ENCODE measurements around the gene ANAPC15.

ANAPC15 gene

DNA sequence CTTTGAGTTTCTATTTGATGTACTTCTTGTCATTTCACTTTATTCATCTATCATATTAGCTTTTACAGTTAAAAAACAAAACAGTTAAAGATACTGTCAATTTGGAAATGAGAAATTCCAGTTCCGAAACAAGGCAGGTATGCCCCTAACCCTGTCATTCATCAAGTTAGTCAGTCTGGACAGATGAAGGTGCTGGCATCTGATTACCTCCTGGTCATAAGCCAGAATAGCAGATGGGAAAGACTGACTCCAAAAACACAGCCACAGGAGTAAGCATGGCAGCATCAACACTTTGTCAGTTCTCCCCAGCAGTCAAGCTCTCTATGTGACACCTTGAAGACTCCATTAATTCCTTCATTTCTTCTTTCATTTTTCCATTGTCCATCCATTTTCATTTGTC lies 27.5 kb downstream of the ANAPC15 start:
- TF ChIP-seq, protein P1, sequence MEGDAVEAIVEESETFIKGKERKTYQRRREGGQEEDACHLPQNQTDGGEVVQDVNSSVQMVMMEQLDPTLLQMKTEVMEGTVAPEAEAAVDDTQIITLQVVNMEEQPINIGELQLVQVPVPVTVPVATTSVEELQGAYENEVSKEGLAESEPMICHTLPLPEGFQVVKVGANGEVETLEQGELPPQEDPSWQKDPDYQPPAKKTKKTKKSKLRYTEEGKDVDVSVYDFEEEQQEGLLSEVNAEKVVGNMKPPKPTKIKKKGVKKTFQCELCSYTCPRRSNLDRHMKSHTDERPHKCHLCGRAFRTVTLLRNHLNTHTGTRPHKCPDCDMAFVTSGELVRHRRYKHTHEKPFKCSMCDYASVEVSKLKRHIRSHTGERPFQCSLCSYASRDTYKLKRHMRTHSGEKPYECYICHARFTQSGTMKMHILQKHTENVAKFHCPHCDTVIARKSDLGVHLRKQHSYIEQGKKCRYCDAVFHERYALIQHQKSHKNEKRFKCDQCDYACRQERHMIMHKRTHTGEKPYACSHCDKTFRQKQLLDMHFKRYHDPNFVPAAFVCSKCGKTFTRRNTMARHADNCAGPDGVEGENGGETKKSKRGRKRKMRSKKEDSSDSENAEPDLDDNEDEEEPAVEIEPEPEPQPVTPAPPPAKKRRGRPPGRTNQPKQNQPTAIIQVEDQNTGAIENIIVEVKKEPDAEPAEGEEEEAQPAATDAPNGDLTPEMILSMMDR (IDR thresholded peaks at IDR 0.05; ENCODE audit: borderline replicate concordance, insufficient read depth, low read depth, low read length) = no peak
- no peak overlapping the region for H3K4me3 ChIP-seq (ENCODE audit: low read depth, low read length)

DNA sequence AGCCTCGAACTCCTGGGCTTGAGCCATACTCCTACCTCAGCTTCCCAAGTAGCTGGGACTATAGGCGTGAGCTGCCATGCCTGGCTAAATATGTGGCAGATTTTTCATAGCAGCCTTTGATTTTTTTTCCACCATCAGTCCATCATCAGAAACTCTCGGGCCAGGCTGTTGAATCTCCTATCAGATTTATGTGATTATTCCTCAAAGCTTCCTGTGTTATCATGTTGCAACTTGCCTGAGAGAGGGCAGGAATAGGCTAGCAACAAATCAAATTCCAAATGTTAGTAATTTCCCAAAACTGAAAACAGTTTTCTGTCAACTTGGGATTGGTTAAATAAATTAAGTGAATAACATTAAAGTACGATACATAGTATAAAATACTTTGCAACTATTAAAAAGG lies 28.4 kb downstream of the ANAPC15 start:
- no peak overlapping the region for H3K4me3 ChIP-seq (ENCODE audit: low read depth, low read length)
- TF ChIP-seq, protein P1 (IDR thresholded peaks at IDR 0.05; ENCODE audit: borderline replicate concordance, insufficient read depth, low read depth, low read length) = no peak

DNA sequence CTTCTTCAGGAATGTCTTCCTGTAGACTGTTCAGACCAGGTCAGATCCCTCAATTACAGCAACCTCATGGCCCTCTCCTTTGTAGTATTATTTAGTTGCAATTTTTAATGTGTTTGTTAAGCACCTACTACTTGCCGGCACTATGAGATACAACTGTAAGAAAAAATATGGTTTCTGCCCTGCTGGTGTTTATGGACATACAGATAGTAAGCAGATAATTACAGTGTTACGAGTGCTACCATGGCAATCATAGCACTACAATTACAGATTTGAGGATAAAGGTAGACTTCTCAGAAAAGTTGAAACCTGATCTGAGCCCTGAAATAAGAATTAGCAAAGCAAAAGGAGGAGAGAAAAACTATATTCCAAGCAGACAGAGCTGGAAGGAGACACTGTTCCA lies 29.1 kb downstream of the ANAPC15 start:
- H3K4me3 ChIP-seq (ENCODE audit: low read depth, low read length) = no peak overlapping the region
- TF ChIP-seq, protein P1 (IDR thresholded peaks at IDR 0.05; ENCODE audit: borderline replicate concordance, insufficient read depth, low read depth, low read length) = no peak

DNA sequence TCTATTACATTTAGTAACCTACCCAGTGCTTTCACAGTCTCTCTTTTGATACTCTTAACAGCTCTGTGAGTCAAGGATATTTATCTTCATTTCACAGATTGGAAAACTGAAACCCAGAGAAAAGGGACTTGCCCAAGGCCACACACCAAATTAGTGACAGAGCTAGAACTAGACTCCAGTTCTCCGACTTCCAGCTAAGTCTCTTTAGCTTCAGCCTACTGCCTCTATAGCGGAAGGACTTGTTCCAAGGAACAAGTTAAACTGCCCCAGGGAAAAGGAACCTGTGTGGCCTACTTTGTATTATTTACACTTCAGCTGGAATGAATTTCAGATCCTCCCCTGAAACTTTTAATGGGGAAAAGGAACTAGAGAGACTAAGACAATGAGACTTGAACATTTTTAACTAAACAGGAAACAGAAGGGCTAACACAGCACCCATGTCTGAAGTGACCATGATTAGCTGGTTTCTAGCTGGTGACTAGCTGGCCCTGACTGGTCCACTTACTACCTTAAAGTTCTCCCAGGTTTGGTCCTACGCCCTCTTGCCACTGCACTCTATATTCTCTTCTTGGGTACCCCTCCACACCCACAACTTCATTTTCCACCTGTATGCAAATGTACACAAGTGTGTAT lies 30.6 kb downstream of the ANAPC15 start:
- no peak overlapping the region for H3K4me3 ChIP-seq (ENCODE audit: low read depth, low read length)
- TF ChIP-seq, protein P1 (IDR thresholded peaks at IDR 0.05; ENCODE audit: borderline replicate concordance, insufficient read depth, low read depth, low read length) = no peak

DNA sequence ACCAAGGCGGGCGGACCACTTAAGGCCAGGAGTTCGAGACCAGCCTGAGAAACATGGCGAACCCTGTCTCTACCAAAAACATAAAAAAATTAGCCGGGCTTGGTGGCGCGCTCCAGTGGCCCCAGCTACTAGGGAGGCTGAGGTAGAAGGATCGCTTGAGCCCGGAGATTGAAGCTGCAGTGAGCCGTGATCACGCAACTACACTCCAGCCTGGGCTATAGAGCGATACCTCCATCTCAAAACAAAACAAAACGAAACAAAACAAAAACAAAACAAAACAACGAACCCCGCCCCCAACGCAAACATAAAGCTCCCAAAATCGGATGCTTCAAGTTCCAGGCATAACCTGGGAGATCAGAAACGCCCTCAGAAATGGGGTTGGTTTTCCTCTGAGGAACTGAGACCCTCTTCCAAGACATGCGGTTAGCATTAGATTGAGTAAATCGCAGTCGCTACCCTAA lies 31.3 kb downstream of the ANAPC15 start:
- H3K4me3 ChIP-seq (ENCODE audit: low read depth, low read length) = peak overlapping the region; percentile 58
- TF ChIP-seq, protein P1 (IDR thresholded peaks at IDR 0.05; ENCODE audit: borderline replicate concordance, insufficient read depth, low read depth, low read length) = no peak

DNA sequence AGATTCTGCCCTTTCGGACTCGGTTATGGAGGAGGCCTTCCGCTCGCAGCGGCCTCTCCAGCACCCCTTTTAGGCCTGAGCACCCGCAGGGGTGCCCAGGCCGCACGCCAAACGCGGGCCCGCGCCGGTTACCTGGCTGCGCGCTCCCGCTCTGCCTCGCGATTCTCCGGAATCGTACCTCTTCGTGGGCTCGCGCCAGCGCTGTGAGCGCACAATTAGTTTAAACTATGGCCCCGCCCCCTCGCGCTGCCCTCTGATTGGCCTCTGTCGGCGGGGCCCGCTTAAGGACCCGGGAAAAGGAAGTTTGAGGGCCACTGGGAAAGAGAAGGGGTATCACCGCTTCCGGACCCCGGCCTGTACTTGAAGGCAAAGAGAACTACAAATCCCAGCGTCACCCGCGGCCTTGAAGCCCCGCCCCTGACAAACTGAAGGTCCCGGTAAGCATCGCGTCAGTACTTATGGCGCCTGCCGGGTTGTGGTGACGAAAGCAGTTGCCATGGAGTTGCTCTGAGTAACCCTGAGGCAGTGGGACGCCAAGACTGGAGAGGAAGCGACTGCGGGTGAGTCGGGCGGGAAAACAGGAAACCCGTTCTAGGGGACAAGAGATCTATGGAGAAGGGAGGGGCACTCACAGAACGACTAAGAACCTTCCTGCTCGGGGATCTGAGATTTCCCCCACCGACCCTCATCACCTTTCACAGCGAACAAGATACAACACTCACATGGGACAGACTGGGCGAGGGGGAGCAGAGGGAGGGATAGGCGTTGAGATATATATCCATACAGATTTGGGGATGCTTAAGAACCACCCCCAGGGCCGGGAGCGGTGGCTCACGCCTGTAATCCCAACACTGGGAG lies 31.9 kb downstream of the ANAPC15 start, which contains the start of the genes LRRC51 and NUMA1:
TSS of gene LRRC51 (plus strand) at position 525 of the 858 bp plus-strand sequence. CDS start 8,234 bp downstream, outside the sequence.
TSS of gene NUMA1 (minus strand) at position 217 of the 858 bp plus-strand sequence. CDS start 44,599 bp downstream, outside the sequence.
- TF ChIP-seq, protein P1 (IDR thresholded peaks at IDR 0.05; ENCODE audit: borderline replicate concordance, insufficient read depth, low read depth, low read length) = no peak

More for the DNA sequence above, 31.9 kb downstream of the ANAPC15 start, which contains the start of the genes LRRC51 and NUMA1:
- peak within 1 kb of the TSS; percentile 58 for H3K4me3 ChIP-seq (ENCODE audit: low read depth, low read length)

Measured in GM12875 (cell line).